ENCODE results near the gene LMBR1L.

The LMBR1L gene

DNA sequence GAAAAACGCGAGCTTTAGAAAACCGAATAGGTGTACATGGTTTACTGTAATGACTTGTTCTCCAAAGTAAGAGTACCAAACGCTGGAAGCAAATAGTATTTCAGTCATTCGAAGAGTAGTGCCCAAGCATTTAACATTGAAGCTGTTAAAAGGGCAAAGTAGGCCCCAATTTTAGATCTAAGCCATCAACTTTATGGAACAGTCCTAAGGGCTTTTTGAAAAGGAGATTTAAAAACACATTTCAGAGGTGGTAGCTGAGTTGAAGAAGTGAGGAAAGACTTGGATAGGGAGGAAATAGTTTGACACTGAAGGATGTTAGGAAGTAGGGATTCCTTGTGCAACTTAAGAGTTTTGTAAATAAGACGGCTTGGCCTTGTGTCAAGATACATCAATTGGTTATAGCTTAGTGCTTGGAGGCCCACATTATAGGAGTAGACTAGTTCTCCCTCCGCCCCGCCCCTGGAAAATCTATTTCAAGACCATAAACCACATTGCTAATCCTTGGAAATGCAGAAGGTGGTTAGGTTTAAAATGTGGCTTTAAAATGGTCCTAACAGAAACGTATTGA lies 21.3 kb upstream of the LMBR1L start (continued):
- TF ChIP-seq ZNF777 (tag by site-specific recombination; IDR thresholded peaks at IDR 0.05; ENCODE audit: borderline replicate concordance), result no peak
- TF ChIP-seq WT1 (tag by site-specific recombination; IDR thresholded peaks at IDR 0.05), result peak; percentile 59; the same call in 1 of the 2 replicates
- TF ChIP-seq, protein P1, sequence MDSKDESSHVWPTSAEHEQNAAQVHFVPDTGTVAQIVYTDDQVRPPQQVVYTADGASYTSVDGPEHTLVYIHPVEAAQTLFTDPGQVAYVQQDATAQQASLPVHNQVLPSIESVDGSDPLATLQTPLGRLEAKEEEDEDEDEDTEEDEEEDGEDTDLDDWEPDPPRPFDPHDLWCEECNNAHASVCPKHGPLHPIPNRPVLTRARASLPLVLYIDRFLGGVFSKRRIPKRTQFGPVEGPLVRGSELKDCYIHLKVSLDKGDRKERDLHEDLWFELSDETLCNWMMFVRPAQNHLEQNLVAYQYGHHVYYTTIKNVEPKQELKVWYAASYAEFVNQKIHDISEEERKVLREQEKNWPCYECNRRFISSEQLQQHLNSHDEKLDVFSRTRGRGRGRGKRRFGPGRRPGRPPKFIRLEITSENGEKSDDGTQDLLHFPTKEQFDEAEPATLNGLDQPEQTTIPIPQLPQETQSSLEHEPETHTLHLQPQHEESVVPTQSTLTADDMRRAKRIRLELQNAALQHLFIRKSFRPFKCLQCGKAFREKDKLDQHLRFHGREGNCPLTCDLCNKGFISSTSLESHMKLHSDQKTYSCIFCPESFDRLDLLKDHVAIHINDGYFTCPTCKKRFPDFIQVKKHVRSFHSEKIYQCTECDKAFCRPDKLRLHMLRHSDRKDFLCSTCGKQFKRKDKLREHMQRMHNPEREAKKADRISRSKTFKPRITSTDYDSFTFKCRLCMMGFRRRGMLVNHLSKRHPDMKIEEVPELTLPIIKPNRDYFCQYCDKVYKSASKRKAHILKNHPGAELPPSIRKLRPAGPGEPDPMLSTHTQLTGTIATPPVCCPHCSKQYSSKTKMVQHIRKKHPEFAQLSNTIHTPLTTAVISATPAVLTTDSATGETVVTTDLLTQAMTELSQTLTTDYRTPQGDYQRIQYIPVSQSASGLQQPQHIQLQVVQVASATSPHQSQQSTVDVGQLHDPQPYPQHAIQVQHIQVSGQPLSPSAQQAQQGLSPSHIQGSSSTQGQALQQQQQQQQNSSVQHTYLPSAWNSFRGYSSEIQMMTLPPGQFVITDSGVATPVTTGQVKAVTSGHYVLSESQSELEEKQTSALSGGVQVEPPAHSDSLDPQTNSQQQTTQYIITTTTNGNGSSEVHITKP (tag by site-specific recombination; IDR thresholded peaks at IDR 0.05), result peak; percentile 84
- TF ChIP-seq ZSCAN30 (tag by site-specific recombination; IDR thresholded peaks at IDR 0.05), result peak; percentile 14; the same call in 1 of the 2 replicates
- peak; percentile 67; the same call in 1 of the 2 replicates for TF ChIP-seq ZBTB17 (tag by site-specific recombination; IDR thresholded peaks at IDR 0.05)
- peak; percentile 97 for TF ChIP-seq ZFP69B (tag by site-specific recombination; IDR thresholded peaks at IDR 0.05)
- TF ChIP-seq, protein P2, sequence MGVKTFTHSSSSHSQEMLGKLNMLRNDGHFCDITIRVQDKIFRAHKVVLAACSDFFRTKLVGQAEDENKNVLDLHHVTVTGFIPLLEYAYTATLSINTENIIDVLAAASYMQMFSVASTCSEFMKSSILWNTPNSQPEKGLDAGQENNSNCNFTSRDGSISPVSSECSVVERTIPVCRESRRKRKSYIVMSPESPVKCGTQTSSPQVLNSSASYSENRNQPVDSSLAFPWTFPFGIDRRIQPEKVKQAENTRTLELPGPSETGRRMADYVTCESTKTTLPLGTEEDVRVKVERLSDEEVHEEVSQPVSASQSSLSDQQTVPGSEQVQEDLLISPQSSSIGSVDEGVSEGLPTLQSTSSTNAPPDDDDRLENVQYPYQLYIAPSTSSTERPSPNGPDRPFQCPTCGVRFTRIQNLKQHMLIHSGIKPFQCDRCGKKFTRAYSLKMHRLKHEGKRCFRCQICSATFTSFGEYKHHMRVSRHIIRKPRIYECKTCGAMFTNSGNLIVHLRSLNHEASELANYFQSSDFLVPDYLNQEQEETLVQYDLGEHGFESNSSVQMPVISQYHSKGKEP (tag by site-specific recombination; IDR thresholded peaks at IDR 0.05), result peak; percentile 41
- TF ChIP-seq ZNF76 (tag by site-specific recombination; IDR thresholded peaks at IDR 0.05; ENCODE audit: borderline replicate concordance, low read depth), result no peak
- TF ChIP-seq PRDM1 (tag by site-specific recombination; IDR thresholded peaks at IDR 0.05), result no peak
- TF ChIP-seq, protein P3, sequence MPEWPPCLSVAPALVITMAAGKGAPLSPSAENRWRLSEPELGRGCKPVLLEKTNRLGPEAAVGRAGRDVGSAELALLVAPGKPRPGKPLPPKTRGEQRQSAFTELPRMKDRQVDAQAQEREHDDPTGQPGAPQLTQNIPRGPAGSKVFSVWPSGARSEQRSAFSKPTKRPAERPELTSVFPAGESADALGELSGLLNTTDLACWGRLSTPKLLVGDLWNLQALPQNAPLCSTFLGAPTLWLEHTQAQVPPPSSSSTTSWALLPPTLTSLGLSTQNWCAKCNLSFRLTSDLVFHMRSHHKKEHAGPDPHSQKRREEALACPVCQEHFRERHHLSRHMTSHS (tag by site-specific recombination; IDR thresholded peaks at IDR 0.05), result no peak
- TF ChIP-seq MZF1 (tag by site-specific recombination; IDR thresholded peaks at IDR 0.05; ENCODE audit: borderline replicate concordance), result peak; percentile 75; the same call in 1 of the 2 replicates
- TF ChIP-seq, protein P4, sequence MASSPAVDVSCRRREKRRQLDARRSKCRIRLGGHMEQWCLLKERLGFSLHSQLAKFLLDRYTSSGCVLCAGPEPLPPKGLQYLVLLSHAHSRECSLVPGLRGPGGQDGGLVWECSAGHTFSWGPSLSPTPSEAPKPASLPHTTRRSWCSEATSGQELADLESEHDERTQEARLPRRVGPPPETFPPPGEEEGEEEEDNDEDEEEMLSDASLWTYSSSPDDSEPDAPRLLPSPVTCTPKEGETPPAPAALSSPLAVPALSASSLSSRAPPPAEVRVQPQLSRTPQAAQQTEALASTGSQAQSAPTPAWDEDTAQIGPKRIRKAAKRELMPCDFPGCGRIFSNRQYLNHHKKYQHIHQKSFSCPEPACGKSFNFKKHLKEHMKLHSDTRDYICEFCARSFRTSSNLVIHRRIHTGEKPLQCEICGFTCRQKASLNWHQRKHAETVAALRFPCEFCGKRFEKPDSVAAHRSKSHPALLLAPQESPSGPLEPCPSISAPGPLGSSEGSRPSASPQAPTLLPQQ (tag by site-specific recombination; IDR thresholded peaks at IDR 0.05), result peak; percentile 98
- TF ChIP-seq, protein P5, sequence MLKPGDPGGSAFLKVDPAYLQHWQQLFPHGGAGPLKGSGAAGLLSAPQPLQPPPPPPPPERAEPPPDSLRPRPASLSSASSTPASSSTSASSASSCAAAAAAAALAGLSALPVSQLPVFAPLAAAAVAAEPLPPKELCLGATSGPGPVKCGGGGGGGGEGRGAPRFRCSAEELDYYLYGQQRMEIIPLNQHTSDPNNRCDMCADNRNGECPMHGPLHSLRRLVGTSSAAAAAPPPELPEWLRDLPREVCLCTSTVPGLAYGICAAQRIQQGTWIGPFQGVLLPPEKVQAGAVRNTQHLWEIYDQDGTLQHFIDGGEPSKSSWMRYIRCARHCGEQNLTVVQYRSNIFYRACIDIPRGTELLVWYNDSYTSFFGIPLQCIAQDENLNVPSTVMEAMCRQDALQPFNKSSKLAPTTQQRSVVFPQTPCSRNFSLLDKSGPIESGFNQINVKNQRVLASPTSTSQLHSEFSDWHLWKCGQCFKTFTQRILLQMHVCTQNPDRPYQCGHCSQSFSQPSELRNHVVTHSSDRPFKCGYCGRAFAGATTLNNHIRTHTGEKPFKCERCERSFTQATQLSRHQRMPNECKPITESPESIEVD (tag by site-specific recombination; IDR thresholded peaks at IDR 0.05), result peak; percentile 50
- peak; percentile 80 for TF ChIP-seq ZNF366 (tag by site-specific recombination; conservative IDR thresholded peaks at IDR 0.05)
- TF ChIP-seq, protein P6, sequence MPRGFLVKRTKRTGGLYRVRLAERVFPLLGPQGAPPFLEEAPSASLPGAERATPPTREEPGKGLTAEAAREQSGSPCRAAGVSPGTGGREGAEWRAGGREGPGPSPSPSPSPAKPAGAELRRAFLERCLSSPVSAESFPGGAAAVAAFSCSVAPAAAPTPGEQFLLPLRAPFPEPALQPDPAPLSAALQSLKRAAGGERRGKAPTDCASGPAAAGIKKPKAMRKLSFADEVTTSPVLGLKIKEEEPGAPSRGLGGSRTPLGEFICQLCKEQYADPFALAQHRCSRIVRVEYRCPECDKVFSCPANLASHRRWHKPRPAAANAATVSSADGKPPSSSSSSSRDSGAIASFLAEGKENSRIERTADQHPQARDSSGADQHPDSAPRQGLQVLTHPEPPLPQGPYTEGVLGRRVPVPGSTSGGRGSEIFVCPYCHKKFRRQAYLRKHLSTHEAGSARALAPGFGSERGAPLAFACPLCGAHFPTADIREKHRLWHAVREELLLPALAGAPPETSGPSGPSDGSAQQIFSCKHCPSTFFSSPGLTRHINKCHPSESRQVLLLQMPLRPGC (tag by site-specific recombination; IDR thresholded peaks at IDR 0.05), result no peak
- TF ChIP-seq ZNF571 (tag by site-specific recombination; IDR thresholded peaks at IDR 0.05), result no peak
- peak; percentile 60; the same call in 1 of the 2 replicates for TF ChIP-seq IKZF3 (tag by site-specific recombination; IDR thresholded peaks at IDR 0.05)
